MCF 10A (cell line): Measurements from ENCODE around the gene BHMT2. TPM values are rescaled to one million over a fixed set of nuclear protein-coding genes. Genes with fewer than 3 reads are reported as not detected.
A peak's percentile ranks its signal among the peaks of the same experiment; 100 is the strongest.

Experiments
- Bru-seq: library from RNA; stranded (reverse); fragments of 400-500 nt; gene quantifications from one replicate; lab custom pipeline; 2021; lab: Mats Ljungman, UMichigan
- BruChase-seq, 2 experiments: library from RNA; stranded (reverse); fragments of 400-500 nt; gene quantifications; one replicate each; lab custom pipeline; 2021; lab: Mats Ljungman, UMichigan
- BruUV-seq: library from RNA; stranded (reverse); fragments of 400-500 nt; replicated peaks from 2 replicates; lab custom pipeline; 2021; lab: Mats Ljungman, UMichigan
- CTCF ChIA-PET: fragments of 300-600 bp; sonication (Branson Sonifier 250); formaldehyde crosslinking; extraction: SDS; loops from one replicate; lab custom pipeline; 2021; ENCODE audit warnings: antibody characterized with exemption, inconsistent platforms; lab: Yijun Ruan, JAX
- POLR2A ChIA-PET: fragments of 300-600, 350-650 bp; sonication (Branson Sonifier 250); formaldehyde crosslinking; extraction: SDS; loops from one replicate; lab custom pipeline; 2020; ENCODE audit warnings: antibody characterized with exemption, inconsistent platforms; lab: Yijun Ruan, JAX
- DNase-seq: peaks from one replicate; pipeline ENCODE4 v3.0.0-alpha.2; 2018; ENCODE audit not compliant: unreplicated experiment
- H3K27ac Mint-ChIP-seq: one replicate; pipeline ENCODE4 v1.8.0; 2022; ENCODE audit warnings: mild to moderate bottlenecking, low read depth, mixed read lengths; ENCODE audit not compliant: unreplicated experiment
- H3K27me3 Mint-ChIP-seq: one replicate; pipeline ENCODE4 v1.8.0; 2022; ENCODE audit warnings: mixed read lengths; ENCODE audit not compliant: insufficient read depth, unreplicated experiment
- H3K36me3 Mint-ChIP-seq: one replicate; pipeline ENCODE4 v1.8.0; 2022; ENCODE audit warnings: mild to moderate bottlenecking, moderate library complexity, mixed read lengths; ENCODE audit not compliant: insufficient read depth, unreplicated experiment
- H3K4me1 Mint-ChIP-seq: one replicate; pipeline ENCODE4 v1.8.0; 2022; ENCODE audit warnings: mixed read lengths; ENCODE audit not compliant: insufficient read depth, unreplicated experiment
- H3K4me3 Mint-ChIP-seq: one replicate; pipeline ENCODE4 v1.8.0; 2022; ENCODE audit warnings: mild to moderate bottlenecking, moderate library complexity, mixed read lengths; ENCODE audit not compliant: unreplicated experiment
- H3K9me3 Mint-ChIP-seq: one replicate; pipeline ENCODE4 v1.8.0; 2022; ENCODE audit warnings: mixed read lengths; ENCODE audit not compliant: unreplicated experiment
- CTCF ChIP-seq: fragments of 200-600 bp; IDR thresholded peaks from one replicate; pipeline ENCODE4 v1.8.0; 2022; ENCODE audit warnings: antibody characterized with exemption, mild to moderate bottlenecking; ENCODE audit not compliant: unreplicated experiment
- intact Hi-C: fragments of 100-400 bp; cut with micrococcal nuclease; formaldehyde crosslinking; loops from 2 replicates; pipeline ENCODE4 v1.14.1; 2022
- long read RNA-seq: library from polyadenylated mRNA; stranded (forward); transcript quantifications from one replicate; pipeline ENCODE4 v2.0.0, GENCODE V29; 2022
- total RNA-seq: library from RNA; stranded (reverse); gene quantifications from 2 replicates; pipeline ENCODE4 v1.2.3, GENCODE V29; 2022

The BHMT2 gene
- total RNA-seq (not detected in 2 replicates), Bru-seq, nascent RNA (not detected), BruChase-seq, experiment 1, labeled RNA remaining after a 6-hour chase (not detected), BruChase-seq, experiment 2, labeled RNA remaining after a 2-hour chase (percentile 8 among the genes with signal in this experiment)
- long read RNA-seq, partial matches to known transcripts = 0 of 1 reads
- long read RNA-seq, other reads (novel, unspliced or antisense) = 1 of 1 reads

- TF ChIP-seq CTCF = no peak
- Mint-ChIP-seq H3K4me1 (peaks cover 5% of the 10 kb centered on the region), H3K27ac (no peak within 1 kb of the TSS), H3K36me3 (no peaks in the 10 kb centered on the region), H3K9me3 (peaks cover 4% of the 10 kb centered on the region), H3K4me3 (no peak within 1 kb of the TSS), H3K27me3 (no peaks in the 10 kb centered on the region)
- no TSS peak for BruUV-seq
- POLR2A ChIA-PET = interaction anchor here (0.5 kb wide), 1 partner anchor 29 kb away, joined by 3 read pairs; no protein-coding TSS in a partner anchor
- no peak for DNase-seq
- intact Hi-C loops = no loop called here
- CTCF ChIA-PET = interaction anchor here (1.1 to 2.6 kb wide), 2 partner anchors 45 to 63 kb away, joined by 3 to 9 read pairs; no protein-coding TSS in a partner anchor
Measured at GRCh38 chr5:79069488-79070349, at the start of gene BHMT2, which contains the start of gene DMGDH. Gene BHMT2, plus strand, starts transcription at chr5:79069767. Its CDS starts 16 bp downstream, at chr5:79069783. Gene DMGDH, minus strand, starts transcription at chr5:79069674. Its CDS starts 54 bp downstream, at chr5:79069620.

- no peaks in the 10 kb centered on the region for H3K36me3 Mint-ChIP-seq
- intact Hi-C loops = loop anchor here (1.0 to 5.0 kb wide), 3 partner anchors 112 to 836 kb away; no protein-coding TSS in a partner anchor
- no peak overlapping the region for H3K4me3 Mint-ChIP-seq
- peaks cover 11% of the 10 kb centered on the region for H3K4me1 Mint-ChIP-seq
- CTCF ChIA-PET = interaction anchor here (0.6 to 12.7 kb wide), 31 partner anchors 8 to 1953 kb away, joined by 3 to 491 read pairs (median 4); partner anchors contain the start of gene ARSB
- POLR2A ChIA-PET = interaction anchor here (0.7 to 1.9 kb wide), 6 partner anchors 27 to 112 kb away, joined by 3 to 7 read pairs (median 4); no protein-coding TSS in a partner anchor
- H3K9me3 Mint-ChIP-seq = no peaks in the 10 kb centered on the region
- H3K27me3 Mint-ChIP-seq = peaks cover 11% of the 10 kb centered on the region
- DNase-seq = peak; percentile 59
- H3K27ac Mint-ChIP-seq = no peak overlapping the region
- BruUV-seq = no TSS peak
- TF ChIP-seq CTCF = peak; percentile 74
Measured at GRCh38 chr5:79020861-79021561, 48.6 kb upstream of the BHMT2 start.

GRCh38 chr5:79021753-79022152, 47.8 kb upstream of the BHMT2 start:
- POLR2A ChIA-PET = interaction anchor here (1.5 to 1.9 kb wide), 2 partner anchors 38 to 111 kb away, joined by 5 to 7 read pairs; no protein-coding TSS in a partner anchor
- CTCF ChIA-PET = interaction anchor here (0.6 to 12.7 kb wide), 20 partner anchors 9 to 1952 kb away, joined by 3 to 491 read pairs (median 4); no protein-coding TSS in a partner anchor

More at GRCh38 chr5:79021753-79022152, 47.8 kb upstream of the BHMT2 start:
- H3K9me3 Mint-ChIP-seq = no peaks in the 10 kb centered on the region
- no peak overlapping the region for H3K4me3 Mint-ChIP-seq
- intact Hi-C loops = loop anchor here (1.0 to 5.0 kb wide), 3 partner anchors 112 to 836 kb away; no protein-coding TSS in a partner anchor
- no peaks in the 10 kb centered on the region for H3K36me3 Mint-ChIP-seq
- no peak overlapping the region for H3K27ac Mint-ChIP-seq
- no peak for DNase-seq
- H3K4me1 Mint-ChIP-seq = peaks cover 11% of the 10 kb centered on the region
- H3K27me3 Mint-ChIP-seq = peaks cover 4% of the 10 kb centered on the region
- BruUV-seq = no TSS peak
- no peak for TF ChIP-seq CTCF
